T-helper 9 cell (primary cell): ENCODE data around the gene IGF2BP1.
"Not testable (repeated sequence)": the region's sequence is repeated elsewhere in the genome, so short reads cannot be mapped to it uniquely, and the experiment has no call there.

Experiments
- DNase-seq: peaks from one replicate; pipeline ENCODE4 v3.0.0-alpha.2; 2020

IGF2BP1 gene

DNA sequence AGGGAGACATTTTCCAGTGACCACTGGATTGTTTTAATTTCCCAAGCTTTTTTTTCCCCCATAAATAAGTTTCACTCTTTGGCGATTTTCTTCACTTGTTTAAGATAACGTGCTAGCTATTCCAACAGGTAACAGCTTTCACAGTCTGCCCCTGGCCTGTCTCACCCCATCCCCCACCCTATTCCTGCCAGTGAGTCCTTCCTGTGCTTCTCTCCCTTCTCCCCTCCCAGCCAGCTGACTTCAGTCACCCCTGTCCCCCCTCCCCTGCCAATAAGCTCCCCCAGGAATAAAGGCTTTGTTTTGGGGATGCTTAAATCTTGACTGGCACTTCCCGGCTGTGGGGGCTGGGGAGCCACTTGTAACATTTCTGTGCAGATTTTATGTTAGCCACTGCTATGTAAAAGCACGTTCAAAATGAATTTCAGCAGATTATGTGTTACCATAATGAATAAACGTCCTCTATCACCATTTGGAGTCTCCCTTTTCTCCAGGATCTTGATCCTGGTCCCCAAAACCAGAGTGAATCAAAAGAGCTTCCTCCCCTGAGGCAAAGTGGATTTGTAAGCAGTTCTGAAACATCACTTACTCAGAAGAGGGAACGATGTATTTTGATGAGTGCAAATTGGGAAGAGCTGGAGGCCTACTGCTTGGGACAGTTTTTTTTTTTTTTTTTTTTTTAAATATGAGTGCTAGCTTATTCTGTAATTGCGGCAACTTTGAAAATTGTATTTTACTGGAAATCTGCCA, 58.2 kb downstream of the IGF2BP1 start:
- DNase-seq: no peak

DNA sequence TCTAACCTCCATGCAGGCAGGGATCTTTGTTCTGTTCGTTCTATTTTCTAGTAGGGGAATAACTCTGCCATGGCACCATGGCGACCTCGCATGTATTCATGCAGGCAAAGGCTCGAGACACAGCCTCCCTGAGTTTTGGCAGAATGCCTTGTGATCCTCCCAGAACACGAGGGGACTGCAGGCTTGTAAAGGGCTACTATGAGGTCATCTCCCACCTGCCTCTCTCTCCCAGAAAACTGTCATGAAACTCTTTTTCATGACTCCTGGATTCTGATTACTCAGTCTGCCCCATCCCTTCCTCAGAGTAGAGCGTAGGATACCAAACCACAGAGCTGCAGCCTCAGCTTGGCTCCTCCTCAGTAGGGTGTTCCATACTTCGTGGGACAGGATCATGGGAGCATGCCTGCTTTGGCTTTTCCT, 64.3 kb downstream of the IGF2BP1 start:
- DNase-seq: no peak

DNA sequence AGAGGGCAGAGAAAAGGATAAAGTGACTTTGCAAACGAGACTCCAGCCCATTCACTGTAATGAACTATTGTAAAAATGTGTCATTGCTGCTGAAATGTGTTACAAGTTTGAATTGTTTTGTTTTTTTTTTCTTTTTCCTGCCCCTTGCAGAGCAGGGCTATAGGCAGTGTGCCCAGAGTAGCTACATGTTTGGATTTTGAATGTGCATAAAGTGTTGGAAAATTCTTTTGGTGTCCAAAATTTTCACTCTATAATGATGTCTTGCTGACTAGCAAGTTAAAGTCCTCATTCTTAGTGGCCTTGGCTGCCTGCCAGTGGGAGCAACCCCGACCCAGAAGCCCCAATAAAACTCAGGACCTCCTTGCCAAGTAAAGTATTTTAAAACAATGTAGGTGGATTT, 66.5 kb downstream of the IGF2BP1 start:
- no peak for DNase-seq

DNA sequence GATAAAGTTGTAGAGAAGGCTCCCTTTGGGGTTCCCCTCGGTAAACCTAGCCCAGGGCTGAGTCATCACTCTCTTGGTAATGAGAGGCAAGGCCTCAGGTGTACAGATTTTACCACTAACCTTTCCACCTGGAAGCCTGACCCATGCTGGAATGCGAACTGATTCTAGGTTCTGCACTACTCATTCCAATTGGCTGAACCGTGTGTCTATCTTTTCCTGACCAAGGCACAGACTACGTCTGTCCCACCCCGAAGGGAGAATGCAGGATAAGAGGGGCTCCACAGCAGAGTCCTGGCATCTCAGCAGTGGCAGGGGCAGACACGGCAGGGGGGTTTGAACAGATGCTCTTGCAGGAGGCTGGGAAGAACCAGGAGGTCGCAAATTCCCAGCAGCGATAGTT, 70.0 kb downstream of the IGF2BP1 start:
- DNase-seq: no peak

DNA sequence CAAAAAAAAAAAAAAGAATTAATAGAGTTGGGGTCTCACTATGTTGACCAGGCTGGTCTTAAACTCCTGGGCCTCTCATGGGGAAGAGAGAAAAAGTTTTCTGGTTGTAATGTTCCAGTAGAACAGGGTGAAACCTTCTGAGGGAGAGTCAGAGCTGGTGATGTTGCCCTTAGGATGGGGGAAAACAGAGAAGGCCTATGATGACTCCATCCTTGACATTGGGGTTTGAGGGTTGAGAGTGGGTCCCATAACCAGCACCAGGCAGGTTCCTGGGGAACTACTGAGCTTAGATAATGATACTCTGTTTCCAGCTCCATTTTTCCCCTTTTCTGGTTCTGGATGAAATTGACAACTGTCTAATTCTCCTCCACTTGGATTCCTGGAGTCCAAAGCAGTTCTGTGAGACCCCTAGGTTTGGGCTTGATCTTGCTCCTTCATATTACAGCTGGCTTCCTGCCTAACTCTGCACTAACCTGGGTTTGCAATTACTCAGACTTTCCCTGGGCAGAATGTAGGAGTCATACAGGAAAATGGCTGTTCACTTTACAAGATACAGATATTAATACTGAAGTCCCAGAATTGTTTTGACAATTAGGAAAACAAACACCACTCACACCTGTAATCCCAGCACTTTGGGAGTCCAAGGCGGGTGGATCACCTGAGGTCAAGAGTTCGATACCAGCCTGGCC, 72.5 kb downstream of the IGF2BP1 start:
- DNase-seq: no peak

DNA sequence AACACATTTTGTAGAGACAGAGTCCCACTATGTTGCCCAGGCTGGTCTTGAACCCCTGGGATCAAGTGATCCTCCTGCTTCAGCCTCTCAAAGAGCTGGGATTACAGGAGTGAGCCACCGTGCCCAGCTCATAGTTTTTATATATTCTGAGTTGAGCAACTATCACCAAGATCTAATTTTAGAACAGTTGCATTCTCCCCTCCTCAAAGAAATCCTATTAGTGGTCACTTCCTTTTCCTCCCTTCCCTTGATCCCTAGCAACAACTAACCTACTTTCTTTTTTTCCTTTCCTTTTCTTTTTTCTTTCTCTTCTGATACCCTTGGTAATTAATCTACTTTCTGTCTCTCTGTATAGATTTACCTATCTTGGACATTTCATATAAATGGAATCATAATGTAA, 73.9 kb downstream of the IGF2BP1 start:
- DNase-seq: no peak

DNA sequence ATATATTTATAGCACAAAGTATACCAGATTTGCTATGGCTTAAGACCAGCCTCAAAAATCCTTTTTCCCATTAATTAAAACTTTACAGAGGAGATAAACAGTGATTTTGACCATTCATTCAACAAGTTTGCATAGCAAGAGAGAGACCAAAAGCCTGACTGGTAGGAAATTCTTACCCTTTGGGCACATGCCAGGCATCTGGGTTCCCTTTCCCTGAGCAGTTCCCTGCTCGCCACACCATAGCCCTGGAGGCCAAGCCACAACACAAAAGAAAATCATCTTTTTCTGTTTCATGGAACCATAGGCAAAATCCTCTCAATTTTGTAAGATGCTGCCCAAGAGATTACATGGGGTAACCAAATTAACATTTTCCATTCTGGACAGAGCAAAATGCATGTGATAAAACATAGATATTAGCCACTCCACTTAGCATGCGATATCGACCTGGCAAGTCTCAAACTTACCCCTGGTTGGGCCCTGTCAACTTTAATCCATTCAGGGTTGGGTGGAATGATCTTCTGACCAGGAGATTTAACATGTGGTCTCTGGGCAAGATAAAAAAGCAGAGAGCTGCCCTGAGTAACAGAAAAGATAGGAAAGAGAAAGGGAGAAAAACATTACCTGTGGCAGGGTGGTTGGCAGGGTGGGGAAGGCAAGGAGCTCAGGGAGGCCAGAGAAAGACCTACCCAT, 77.8 kb downstream of the IGF2BP1 start:
- no peak for DNase-seq

DNA sequence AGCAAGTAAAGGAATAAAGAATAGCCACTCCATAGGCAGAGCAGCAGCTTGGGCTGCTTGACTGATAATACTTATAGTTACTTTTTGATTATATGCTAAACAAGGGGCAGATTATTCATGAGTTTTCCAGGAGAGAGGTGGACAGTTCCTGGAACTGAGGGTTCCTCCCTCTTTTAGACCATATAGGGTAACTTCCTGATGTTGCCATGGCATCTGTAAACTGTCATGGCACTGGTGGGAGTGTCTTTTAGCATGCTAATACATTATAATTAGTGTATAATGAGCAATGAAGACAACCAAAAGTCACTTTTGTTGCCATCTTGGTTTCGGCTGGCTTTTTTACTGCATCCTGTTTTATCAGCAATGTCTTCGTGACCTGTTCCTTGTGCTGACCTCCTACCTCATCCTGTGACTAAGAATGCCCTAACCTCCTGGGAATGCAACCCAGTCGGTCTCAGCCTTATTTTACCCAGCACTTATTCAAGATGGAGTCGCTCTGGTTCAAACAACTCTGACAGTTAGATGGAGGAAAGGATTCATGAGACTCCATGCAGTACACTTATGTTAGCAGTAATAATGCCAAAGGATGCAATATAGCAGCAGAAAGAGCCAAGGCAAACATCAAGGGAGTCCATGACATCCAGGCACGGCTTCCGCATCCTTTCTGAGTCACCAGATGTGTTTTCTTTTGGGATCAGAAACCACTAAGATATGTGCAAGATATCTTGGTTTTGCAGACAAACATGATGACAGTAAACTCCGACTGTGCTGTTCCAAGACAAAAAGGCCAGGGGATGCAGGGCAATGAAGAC, 79.6 kb downstream of the IGF2BP1 start:
- no peak for DNase-seq

DNA sequence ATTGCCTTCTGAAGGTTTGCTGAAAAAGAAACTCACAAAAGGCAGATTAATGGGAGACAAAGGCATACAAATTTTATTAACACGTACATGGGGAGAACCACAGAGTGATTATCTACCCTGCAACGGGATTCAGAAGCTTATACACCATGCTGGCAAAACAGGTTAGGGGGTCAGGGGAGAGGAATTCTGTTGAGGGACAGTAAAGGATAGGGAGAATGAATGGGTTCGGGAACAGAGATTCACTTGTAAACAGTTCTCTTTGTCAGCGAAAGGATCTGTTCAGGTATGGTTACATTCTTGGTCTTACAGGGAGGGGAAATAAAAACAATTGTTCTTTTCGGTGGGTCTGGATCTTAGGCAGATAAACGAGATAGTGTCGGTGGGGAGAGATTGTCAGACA, 81.1 kb downstream of the IGF2BP1 start:
- DNase-seq: no peak

DNA sequence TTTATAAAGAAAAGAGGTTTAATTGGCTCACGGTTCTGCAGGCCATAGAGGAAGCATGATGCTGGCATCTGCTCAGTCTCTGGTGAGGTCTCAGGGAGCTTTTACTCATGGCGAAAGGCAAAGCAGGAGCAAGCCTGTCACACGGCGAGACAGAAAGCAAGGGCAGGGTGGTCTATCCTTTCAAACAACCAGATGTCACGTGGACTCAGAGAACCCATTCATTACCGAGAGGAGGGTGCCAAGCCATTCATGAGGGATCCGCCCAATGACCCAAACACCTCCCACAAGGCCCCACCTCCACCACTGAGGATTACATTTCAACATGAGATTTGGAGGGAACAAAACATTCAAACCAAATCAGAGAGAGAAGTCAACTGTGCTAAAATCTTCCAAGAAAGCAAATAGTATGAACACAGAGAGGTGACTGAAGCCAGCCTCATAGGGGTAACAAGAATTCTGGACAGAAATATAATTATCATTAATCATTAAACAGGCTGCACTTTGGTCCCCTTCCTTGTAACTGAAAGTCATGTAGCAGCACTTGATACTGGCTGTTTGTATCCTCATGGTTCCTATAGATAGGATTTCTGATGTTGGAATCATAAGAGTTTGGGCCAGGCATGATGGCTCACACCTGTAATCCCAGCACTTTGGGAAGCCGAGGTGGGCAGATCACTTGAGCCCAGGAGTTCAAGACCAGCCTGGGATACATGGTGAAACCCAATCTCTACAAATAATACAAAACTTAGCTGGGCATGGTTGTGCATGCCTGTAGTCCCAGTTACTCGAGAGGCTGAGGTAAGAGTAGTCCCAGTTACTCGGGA, 82.9 kb downstream of the IGF2BP1 start:
- no peak for DNase-seq

DNA sequence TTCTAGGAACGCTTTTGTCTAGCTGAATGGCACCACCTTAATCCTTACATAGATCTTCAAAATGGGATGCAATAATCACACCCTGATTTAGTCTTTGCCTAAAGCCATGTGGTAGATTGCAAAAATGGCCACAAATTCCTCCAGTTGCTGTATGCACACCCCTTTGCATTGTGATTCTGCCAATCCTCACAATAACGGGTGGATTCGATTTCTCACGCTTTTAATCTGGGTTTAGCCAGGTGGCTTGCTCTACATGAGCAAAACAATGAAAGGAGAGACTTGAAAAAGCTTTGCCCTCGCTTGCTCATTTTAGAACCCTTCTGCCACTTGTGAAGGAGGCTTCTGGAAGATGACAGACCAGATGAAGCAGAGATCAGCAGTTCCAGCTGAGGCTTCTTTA, 85.0 kb downstream of the IGF2BP1 start:
- no peak for DNase-seq

DNA sequence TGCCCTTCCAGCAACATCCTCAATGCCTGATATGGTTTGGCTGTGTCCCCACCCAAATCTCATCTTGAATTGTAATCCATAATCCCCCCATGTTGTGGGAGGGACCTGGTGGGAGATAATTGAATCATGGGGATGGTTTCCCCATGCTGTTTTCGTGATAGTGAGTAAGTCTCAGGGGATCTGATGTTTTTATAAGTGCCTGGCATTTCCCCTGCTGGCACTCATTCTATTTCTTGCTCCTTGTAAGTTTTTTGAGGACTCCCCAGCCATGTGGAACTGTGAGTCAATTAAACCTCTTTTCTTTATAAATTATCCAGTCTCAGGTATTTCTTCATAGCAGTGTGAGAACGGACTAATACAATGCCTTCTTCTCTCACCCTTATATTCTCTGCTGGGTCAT, 87.9 kb downstream of the IGF2BP1 start:
- not testable (repeated sequence) for DNase-seq

DNA sequence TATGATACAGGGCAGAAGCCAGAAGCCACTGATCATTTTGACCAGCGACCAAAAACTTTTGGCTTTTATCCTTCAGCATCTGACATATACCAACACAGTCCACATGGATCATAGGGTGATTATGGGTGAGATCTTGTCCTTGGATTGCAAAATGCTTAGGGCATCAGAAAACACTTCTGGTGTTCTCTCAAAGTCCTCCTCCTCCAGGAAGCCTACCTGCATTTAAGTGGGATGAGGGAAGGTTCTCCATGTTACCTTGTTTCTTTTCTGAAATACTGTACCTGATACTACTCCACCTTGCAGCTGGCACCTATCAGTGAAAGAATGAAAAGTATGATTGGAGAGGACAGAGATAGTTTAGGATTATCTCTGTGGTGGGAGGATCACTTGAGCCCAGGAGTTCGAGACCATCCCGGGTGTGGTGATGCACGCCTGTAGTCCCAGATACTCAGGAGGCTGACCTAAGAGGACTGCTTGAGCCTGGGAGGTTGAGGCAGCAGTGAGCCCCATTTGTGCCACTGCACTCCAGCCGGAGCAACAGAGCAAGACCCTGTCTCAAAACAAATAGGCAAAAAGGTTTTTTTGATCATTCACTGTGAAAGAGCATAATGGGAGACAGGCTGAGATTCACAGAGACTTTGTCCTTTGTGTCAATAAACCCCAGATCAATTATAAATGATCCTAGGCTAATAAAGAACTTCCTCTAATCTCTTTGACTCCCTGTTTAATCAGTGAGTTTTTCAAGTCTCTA, 88.6 kb downstream of the IGF2BP1 start:
- DNase-seq: no peak

DNA sequence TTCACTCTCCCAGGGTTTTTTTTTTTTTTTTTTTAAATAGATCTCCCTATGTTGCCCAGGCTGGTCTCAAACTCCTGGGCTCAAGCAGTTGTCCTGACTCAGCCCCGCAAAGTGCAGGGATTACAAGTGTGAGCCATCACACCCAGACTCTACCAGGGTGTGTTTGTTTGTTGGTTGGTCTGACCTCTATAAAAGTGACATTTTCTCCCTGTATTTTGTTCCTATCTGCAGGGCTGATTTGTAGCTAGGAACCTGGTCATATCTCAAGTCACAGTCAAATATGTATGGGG, 89.1 kb downstream of the IGF2BP1 start:
- no peak for DNase-seq

DNA sequence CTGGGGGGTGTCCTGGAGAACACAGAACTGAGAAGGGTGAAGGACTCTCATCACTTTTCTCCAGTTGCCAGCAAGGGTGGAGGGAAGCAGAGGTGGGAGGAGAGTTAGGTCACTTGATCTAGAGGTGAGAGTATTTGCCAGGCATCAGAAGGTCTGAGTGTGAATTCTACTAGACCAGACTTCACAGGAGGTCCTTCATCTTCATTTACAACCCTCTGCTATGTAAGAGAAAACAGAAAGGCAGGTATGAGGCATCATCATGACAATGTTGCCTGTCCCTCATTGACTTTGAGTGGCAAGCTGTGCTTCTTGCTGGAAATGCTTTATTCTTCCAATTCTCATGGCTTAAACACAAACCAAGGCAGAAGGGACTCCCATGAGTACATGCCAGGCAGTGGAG, 89.5 kb downstream of the IGF2BP1 start:
- no peak for DNase-seq

DNA sequence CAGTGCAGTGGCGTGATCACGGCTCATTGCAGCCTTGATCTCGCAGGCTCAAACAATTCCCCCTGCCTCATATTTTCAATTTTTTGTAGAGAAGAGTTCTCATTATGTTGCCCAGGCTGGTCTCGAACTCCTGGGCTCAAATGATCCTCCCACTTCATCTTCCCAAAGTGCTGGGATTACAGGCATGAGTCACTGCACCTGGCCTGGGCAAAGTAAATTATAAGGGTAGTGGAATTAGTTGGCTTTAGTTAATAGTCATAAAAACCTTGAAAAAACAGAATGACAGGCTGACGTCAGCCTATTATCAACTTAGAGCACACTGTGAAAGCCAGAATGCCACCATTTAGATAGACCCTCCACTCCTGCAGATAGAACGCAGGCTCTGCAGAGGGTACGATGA, 91.9 kb downstream of the IGF2BP1 start:
- DNase-seq: no peak

DNA sequence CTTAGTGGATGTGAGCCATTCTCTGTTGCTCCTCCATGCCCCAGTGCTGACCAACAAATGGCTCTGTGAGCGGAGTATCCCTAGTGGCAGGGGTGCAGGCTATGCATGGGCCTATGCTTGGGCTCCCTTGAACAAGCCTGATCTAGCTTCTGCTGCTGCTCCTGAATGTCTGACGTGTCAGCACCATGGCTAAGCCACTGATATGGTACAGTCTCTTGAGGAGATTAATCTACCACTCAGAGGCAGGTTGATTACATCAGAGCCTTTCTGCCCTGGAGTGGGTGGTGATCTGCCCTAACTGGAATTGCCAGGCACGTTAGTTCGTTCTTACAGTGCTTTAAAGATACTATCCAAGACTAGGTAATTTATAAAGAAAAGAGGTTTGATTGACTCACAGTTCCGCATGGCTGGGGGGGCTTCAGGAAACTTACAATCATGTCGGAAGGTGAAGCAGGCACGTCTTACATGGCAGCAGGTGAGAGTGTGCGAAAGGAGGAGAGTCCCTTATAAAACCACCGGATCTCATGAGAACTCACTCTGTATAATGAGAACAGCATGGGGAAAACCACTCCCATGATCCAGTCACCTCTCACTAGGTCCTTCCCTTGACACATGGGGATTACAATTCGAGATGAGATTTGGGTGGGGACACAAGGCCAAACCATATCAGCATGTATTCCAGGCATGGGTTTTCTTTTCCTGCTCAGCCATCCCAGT, 93.9 kb downstream of the IGF2BP1 start:
- no peak for DNase-seq

DNA sequence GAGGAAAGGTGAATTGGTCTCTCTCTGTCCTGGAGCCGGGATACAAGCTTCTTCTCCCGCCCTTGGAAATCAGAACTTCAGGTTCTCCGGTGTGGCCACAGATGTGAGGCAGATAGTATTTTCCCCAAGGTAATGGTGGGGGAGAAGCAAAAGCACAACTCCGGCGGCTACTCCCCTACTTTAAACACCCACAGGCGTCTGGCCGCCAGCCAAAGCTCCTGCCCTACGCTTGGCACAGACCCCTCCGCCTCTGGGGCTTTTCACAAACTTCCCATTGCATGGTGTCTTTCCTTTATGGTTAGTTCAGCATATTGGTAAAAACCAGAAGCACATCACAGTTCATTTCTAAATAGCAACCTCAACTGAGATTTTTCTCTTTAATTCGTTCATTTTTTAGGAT, 95.9 kb downstream of the IGF2BP1 start:
- DNase-seq: no peak

DNA sequence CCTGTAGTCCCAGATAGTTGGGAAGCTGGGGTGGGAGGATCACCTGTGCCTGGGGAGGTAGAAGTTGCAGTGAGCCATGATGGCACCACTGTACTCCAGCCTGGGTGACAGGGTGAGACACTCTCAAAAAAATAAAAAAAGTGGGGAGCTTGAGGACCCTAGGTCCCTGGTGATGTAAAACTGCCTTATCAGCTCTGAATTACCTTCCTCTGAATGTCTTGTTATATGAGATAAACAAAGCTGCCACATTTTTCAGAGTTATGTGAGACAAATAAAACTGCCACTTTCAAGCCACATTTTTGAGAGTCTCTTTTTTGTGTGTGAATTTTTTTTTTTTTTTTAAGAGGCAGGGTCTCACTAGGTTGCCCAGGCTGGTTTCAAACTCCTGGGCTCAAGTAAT, 103.4 kb downstream of the IGF2BP1 start:
- DNase-seq: no peak

DNA sequence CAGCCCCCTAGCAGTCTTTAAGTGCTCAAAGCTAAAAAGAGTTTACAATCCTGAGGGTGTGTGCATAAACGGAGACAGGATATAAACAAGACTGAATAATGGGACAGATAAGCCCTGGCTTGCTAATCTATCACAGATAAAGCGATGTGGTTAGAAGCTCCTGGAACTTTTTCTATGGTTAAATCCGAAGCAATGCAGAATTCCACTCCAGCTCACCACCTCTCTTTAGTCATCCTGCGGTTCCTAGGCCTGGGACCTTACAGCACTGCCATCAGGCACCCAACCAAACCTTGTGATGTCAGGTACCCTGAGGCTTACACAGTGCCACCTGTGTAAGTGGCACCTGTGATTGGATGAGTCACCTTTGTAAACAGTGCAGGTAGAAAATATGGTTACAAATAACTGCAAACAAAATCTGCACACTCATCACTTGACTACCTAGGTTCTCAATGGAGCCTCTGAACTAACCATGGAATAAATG, 103.9 kb downstream of the IGF2BP1 start:
- DNase-seq: no peak

DNA sequence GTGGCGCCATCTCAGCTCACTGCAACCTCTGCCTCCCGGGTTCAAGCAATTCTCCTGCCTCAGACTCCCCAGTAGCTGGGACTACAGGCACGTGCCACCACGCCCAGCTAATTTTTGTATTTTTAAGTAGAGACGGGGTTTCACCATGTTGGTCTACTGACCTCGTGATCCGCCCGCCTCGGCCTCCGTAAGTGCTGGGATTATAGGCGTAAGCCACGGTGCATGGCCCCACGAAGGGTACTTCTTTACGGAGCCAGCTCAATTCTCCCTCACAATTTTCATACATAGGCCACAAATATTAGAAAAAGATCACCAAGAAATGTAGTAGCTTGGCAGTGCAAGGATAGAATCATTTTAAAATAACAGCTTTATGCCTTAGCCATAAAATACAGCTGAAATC, 106.2 kb downstream of the IGF2BP1 start:
- DNase-seq: not testable (repeated sequence)
